ENCODE measurements around the gene SVOPL. TPM values are rescaled to one million over a fixed set of nuclear protein-coding genes. Genes with fewer than 3 reads are reported as not detected.

Gene SVOPL
- total RNA-seq, 1 donor from 2014 or later, result not detected

DNA sequence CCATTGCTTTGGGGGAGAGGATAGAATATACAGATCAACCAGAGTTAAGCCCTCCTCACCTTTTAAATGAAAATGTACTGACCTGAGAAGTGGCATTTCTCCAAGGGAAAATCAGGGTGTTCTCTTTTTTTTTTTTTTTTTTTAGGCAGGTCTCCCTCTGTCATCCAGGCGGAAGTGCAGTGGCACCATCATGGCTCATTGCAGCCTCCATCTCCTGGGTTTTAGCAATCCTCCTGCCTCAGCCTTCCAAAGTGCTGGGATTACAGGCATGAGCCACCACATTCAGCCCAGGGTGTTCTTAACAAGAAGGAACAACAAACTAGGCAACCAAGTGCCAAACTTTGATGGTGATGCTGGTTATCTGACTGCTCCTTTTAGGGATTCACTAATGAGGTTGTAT lies 111.0 kb downstream of the SVOPL start:
- Mint-ChIP-seq H3K36me3 (ENCODE audit: low read depth) (peaks cover 32% of the 10 kb centered on the region), H3K4me1 (no peaks in the 10 kb centered on the region), H3K27me3 (ENCODE audit: low read depth) (no peaks in the 10 kb centered on the region), H3K4me3 (no peak overlapping the region), H3K9me3 (peaks cover 3% of the 10 kb centered on the region), H3K27ac (ENCODE audit: unreplicated experiment) (no peak overlapping the region)
- TF ChIP-seq, protein P1, sequence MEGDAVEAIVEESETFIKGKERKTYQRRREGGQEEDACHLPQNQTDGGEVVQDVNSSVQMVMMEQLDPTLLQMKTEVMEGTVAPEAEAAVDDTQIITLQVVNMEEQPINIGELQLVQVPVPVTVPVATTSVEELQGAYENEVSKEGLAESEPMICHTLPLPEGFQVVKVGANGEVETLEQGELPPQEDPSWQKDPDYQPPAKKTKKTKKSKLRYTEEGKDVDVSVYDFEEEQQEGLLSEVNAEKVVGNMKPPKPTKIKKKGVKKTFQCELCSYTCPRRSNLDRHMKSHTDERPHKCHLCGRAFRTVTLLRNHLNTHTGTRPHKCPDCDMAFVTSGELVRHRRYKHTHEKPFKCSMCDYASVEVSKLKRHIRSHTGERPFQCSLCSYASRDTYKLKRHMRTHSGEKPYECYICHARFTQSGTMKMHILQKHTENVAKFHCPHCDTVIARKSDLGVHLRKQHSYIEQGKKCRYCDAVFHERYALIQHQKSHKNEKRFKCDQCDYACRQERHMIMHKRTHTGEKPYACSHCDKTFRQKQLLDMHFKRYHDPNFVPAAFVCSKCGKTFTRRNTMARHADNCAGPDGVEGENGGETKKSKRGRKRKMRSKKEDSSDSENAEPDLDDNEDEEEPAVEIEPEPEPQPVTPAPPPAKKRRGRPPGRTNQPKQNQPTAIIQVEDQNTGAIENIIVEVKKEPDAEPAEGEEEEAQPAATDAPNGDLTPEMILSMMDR (conservative IDR thresholded peaks at IDR 0.05), result no peak
- DNase-seq (ENCODE audit: low read depth, low spot score), result no peak

DNA sequence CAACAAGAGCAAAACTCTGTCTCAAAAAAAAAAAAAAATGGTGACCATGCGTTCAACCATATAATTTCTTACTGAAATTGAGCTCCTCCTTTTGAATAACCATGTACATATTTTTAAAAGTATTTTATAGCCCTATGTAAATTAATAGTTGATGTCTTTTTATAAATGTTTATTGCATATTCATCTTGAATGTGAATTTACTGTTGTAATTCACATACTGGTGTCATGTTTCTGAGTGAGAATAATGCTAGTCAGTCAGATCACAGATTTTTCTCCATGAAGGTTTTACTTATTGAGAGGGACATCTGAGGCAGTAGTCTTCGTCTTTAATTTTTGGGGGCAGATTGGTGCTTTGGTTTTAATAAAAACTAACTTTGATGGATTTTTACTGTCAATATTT lies 112.2 kb downstream of the SVOPL start:
- Mint-ChIP-seq H3K4me1 (no peaks in the 10 kb centered on the region), H3K36me3 (ENCODE audit: low read depth) (peaks cover 38% of the 10 kb centered on the region), H3K27ac (ENCODE audit: unreplicated experiment) (no peak overlapping the region), H3K4me3 (no peak overlapping the region), H3K27me3 (ENCODE audit: low read depth) (no peaks in the 10 kb centered on the region), H3K9me3 (peaks cover 3% of the 10 kb centered on the region)
- no peak for DNase-seq (ENCODE audit: low read depth, low spot score)
- TF ChIP-seq, protein P1 (conservative IDR thresholded peaks at IDR 0.05), result no peak

DNA sequence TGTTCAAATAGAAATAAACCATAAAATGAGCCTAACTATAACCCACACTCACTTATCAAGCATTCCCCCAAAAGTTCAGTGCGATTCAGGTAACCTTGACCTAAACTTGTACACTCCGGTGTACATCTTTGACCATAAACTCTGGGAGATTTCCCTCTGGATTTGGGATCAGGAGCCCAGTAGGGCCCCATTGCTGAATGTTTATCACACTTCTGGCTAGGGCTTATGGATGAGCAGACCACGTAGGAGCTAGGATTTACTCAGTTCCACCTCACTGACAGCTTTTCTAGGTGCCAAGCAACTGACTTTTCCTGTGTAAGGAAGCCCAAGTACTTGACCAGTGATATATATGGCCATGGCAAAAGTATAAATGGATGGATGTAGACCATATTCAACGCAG lies 113.7 kb downstream of the SVOPL start:
- Mint-ChIP-seq H3K4me3 (no peak overlapping the region), H3K4me1 (no peaks in the 10 kb centered on the region), H3K36me3 (ENCODE audit: low read depth) (peaks cover 47% of the 10 kb centered on the region), H3K9me3 (peaks cover 3% of the 10 kb centered on the region), H3K27ac (ENCODE audit: unreplicated experiment) (no peak overlapping the region), H3K27me3 (ENCODE audit: low read depth) (no peaks in the 10 kb centered on the region)
- no peak for DNase-seq (ENCODE audit: low read depth, low spot score)
- TF ChIP-seq, protein P1 (conservative IDR thresholded peaks at IDR 0.05), result no peak

- Mint-ChIP-seq H3K36me3 (ENCODE audit: low read depth) (peaks cover 39% of the 10 kb centered on the region), H3K4me3 (no peak overlapping the region), H3K27me3 (ENCODE audit: low read depth) (no peaks in the 10 kb centered on the region), H3K9me3 (peaks cover under 1% of the 10 kb centered on the region), H3K4me1 (no peaks in the 10 kb centered on the region), H3K27ac (ENCODE audit: unreplicated experiment) (no peak overlapping the region)
- DNase-seq (ENCODE audit: low read depth, low spot score), result no peak
- TF ChIP-seq, protein P1 (conservative IDR thresholded peaks at IDR 0.05), result no peak
Measured at GRCh38 chr7:138585283-138585993, 115.7 kb downstream of the SVOPL start.

DNA sequence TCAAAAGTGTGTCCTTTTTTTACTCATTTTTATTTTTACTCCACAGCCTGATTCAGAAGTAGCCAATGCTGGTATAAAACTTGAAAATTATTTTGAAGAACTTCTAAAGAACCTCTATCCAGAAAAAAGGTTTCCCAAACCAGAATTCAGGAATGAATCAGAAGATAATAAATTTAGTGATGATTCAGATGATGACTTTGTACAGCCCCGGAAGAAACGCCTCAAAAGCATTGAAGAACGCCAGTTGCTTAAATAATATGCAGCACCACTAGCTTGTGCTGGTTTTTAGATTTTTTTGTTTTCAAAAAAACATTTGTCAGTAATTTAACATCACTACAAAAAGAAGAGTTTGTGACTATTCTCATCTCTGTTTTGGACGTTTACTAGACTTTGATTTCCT lies 116.5 kb downstream of the SVOPL start:
- Mint-ChIP-seq H3K36me3 (ENCODE audit: low read depth) (peaks cover 45% of the 10 kb centered on the region), H3K4me3 (no peak overlapping the region), H3K27ac (ENCODE audit: unreplicated experiment) (no peak overlapping the region), H3K4me1 (no peaks in the 10 kb centered on the region), H3K9me3 (no peaks in the 10 kb centered on the region), H3K27me3 (ENCODE audit: low read depth) (no peaks in the 10 kb centered on the region)
- DNase-seq (ENCODE audit: low read depth, low spot score), result no peak
- TF ChIP-seq, protein P1 (conservative IDR thresholded peaks at IDR 0.05), result no peak
